IMR-90 (cell line): ENCODE results near the gene NANS. TPM values are rescaled to one million over a fixed set of nuclear protein-coding genes. Genes with fewer than 3 reads are reported as not detected.

Experiments
- ATAC-seq: fragments of 200-7000 bp; cut with Tn5 transposase; 2 replicates; pipeline ENCODE4 v1.9.1; 2020; ENCODE audit warnings: low read depth, mild to moderate bottlenecking, moderate library complexity
- BruUV-seq: library from RNA; stranded (reverse); fragments of 400-500 nt; replicated peaks from 2 replicates; lab custom pipeline; 2021; lab: Mats Ljungman, UMichigan
- CTCF ChIA-PET: fragments of 300-600 bp; formaldehyde crosslinking; extraction: SDS; loops from one replicate; lab custom pipeline; 2021; ENCODE audit warnings: antibody characterized with exemption; lab: Yijun Ruan, JAX
- POLR2A ChIA-PET: fragments of 300-600 bp; sonication (Branson Sonifier 250); formaldehyde crosslinking; loops from one replicate; lab custom pipeline; 2022; ENCODE audit warnings: antibody characterized with exemption; ENCODE audit not compliant: unreplicated experiment; lab: Charles Lee
- DNase-seq: peaks from one replicate; pipeline ENCODE4 v3.0.0; 2013
- H2AFZ ChIP-seq: replicated peaks from 2 replicates; pipeline ENCODE3; 2013; ENCODE audit warnings: low read length, mild to moderate bottlenecking; ENCODE audit not compliant: poor library complexity
- H2AK5ac ChIP-seq: 2 replicates; pipeline ENCODE4 v1.6.1; 2013; ENCODE audit warnings: low read depth, low read length, inconsistent platforms
- H2AK9ac ChIP-seq: replicated peaks from 2 replicates; pipeline ENCODE3; 2013; ENCODE audit warnings: mild to moderate bottlenecking, low read depth, low read length, moderate library complexity; ENCODE audit not compliant: poor library complexity
- H2BK120ac ChIP-seq: 2 replicates; pipeline ENCODE4 v1.6.1; 2013; ENCODE audit warnings: low read depth, low read length, inconsistent platforms
- H2BK15ac ChIP-seq: 3 replicates; pipeline ENCODE4 v1.6.1; 2013; ENCODE audit warnings: low read depth, low read length, inconsistent platforms
- H2BK20ac ChIP-seq: 2 replicates; pipeline ENCODE4 v1.6.1; 2013; ENCODE audit warnings: low read depth, mild to moderate bottlenecking, inconsistent platforms, low read length, moderate library complexity
- H2BK5ac ChIP-seq: 2 replicates; pipeline ENCODE4 v1.6.1; 2013; ENCODE audit warnings: mild to moderate bottlenecking, low read depth, low read length, inconsistent platforms; ENCODE audit not compliant: poor library complexity, severe bottlenecking
- H3K14ac ChIP-seq: replicated peaks from 2 replicates; pipeline ENCODE4 v1.6.1; 2013; ENCODE audit warnings: low read depth, low read length, inconsistent platforms
- H3K18ac ChIP-seq: 2 replicates; pipeline ENCODE4 v1.6.1; 2013; ENCODE audit warnings: low read depth, low read length, control low read depth
- H3K23ac ChIP-seq: 2 replicates; pipeline ENCODE4 v1.6.1; 2013; ENCODE audit warnings: low read depth, low read length, inconsistent platforms
- H3K27ac ChIP-seq: 2 replicates; pipeline ENCODE4 v1.5.1; 2013; ENCODE audit warnings: mild to moderate bottlenecking, control low read depth, low read length; ENCODE audit not compliant: insufficient read depth
- H3K27me3 ChIP-seq: 2 replicates; pipeline ENCODE4 v1.6.1; 2013; ENCODE audit warnings: low read length; ENCODE audit not compliant: control insufficient read depth, insufficient read depth
- H3K36me3 ChIP-seq: 2 replicates; pipeline ENCODE4 v1.6.1; 2013; ENCODE audit warnings: low read length, mixed read lengths; ENCODE audit not compliant: control insufficient read depth, insufficient read depth
- H3K4ac ChIP-seq: 2 replicates; pipeline ENCODE4 v1.6.1; 2013; ENCODE audit warnings: low read depth, low read length, inconsistent platforms
- H3K4me1 ChIP-seq: 2 replicates; pipeline ENCODE4 v1.6.1; 2013; ENCODE audit warnings: low read length, mixed read lengths; ENCODE audit not compliant: control insufficient read depth, insufficient read depth
- H3K4me2 ChIP-seq: 2 replicates; pipeline ENCODE4 v1.6.1; 2013; ENCODE audit warnings: low read depth, mild to moderate bottlenecking, control low read depth, low read length, moderate library complexity
- H3K4me3 ChIP-seq: 2 replicates; pipeline ENCODE4 v1.5.1; 2013; ENCODE audit warnings: low read depth, mild to moderate bottlenecking, control low read depth, low read length, moderate library complexity; ENCODE audit not compliant: insufficient read depth
- H3K56ac ChIP-seq: 2 replicates; pipeline ENCODE4 v1.6.1; 2013; ENCODE audit warnings: low read length, inconsistent platforms; ENCODE audit not compliant: insufficient read depth; ENCODE audit errors: extremely low read depth
- H3K79me1 ChIP-seq, 2 experiments: 2 replicates each; pipeline ENCODE4 v1.6.1; 2013; ENCODE audit warnings: low read length in 2 of 2, inconsistent platforms in 1 of 2, low read depth in 1 of 2
- H3K9ac ChIP-seq: 2 replicates; pipeline ENCODE4 v1.6.1; 2013; ENCODE audit warnings: low read depth, low read length, control low read depth
- H3K9me1 ChIP-seq: 2 replicates; pipeline ENCODE4 v1.6.1; 2013; ENCODE audit warnings: low read length, inconsistent platforms; ENCODE audit not compliant: insufficient read depth
- H3K9me3 ChIP-seq: 2 replicates; pipeline ENCODE4 v1.6.1; 2013; ENCODE audit warnings: low read length; ENCODE audit not compliant: control insufficient read depth, insufficient read depth
- H4K20me1 ChIP-seq: 2 replicates; pipeline ENCODE4 v1.6.1; 2013; ENCODE audit warnings: low read length, inconsistent platforms; ENCODE audit not compliant: insufficient read depth
- H4K5ac ChIP-seq: 2 replicates; pipeline ENCODE4 v1.6.1; 2013; ENCODE audit warnings: mild to moderate bottlenecking, low read depth, low read length, control low read depth
- H4K8ac ChIP-seq, 2 experiments: 2 replicates each; pipeline ENCODE4 v1.6.1; 2013; ENCODE audit warnings: low read depth in 2 of 2, low read length in 2 of 2, control low read depth in 1 of 2, inconsistent platforms in 1 of 2
- H4K91ac ChIP-seq: 2 replicates; pipeline ENCODE4 v1.6.1; 2013; ENCODE audit warnings: low read depth, low read length, inconsistent platforms; ENCODE audit not compliant: insufficient read depth
- CEBPB ChIP-seq: IDR thresholded peaks from 2 replicates; pipeline ENCODE4 v1.6.1; 2012; ENCODE audit warnings: low read depth, low read length, improper control_type of control experiment
- FOS ChIP-seq: fragments of 150-350 bp; IDR thresholded peaks from 2 replicates; pipeline ENCODE4 v1.6.1; 2016; ENCODE audit warnings: low read depth, low read length
- MXI1 ChIP-seq: IDR thresholded peaks from 2 replicates; pipeline ENCODE4 v1.6.1; 2012; ENCODE audit warnings: low read depth, mild to moderate bottlenecking, low read length, moderate library complexity, borderline replicate concordance
- NFE2L2 ChIP-seq: fragments of 150-350 bp; IDR thresholded peaks from 2 replicates; pipeline ENCODE4 v1.6.1; 2016; ENCODE audit warnings: low read depth, mild to moderate bottlenecking, low read length
- POLR2A ChIP-seq: IDR thresholded peaks from 2 replicates; pipeline ENCODE4 v1.6.1; 2012; ENCODE audit warnings: mild to moderate bottlenecking, low read depth, low read length
- RAD21 ChIP-seq: IDR thresholded peaks from 2 replicates; pipeline ENCODE4 v1.6.1; 2012; ENCODE audit warnings: low read length, improper control_type of control experiment
- RCOR1 ChIP-seq: IDR thresholded peaks from 2 replicates; pipeline ENCODE4 v1.6.1; 2012; ENCODE audit warnings: mild to moderate bottlenecking, low read length, improper control_type of control experiment; ENCODE audit not compliant: insufficient replicate concordance
- RFX5 ChIP-seq: IDR thresholded peaks from 2 replicates; pipeline ENCODE4 v1.8.0; 2012; ENCODE audit warnings: low read depth, mild to moderate bottlenecking, low read length, moderate library complexity
- SMC3 ChIP-seq: fragments of 150-350 bp; IDR thresholded peaks from 2 replicates; pipeline ENCODE4 v1.6.1; 2016; ENCODE audit warnings: low read depth, mild to moderate bottlenecking, antibody characterized with exemption, low read length, moderate library complexity
- WGBS, 2 experiments: methylation state at CpG; one replicate each; pipeline versions ENCODE4 v1.1.5 to v1.1.7; 2013; ENCODE audit warnings: missing lambda C conversion rate in 2 of 2; ENCODE audit not compliant: insufficient read length in 1 of 2; ENCODE audit errors: extremely low coverage in 2 of 2; 5-methylcytosine and 5-hydroxymethylcytosine counted together
- dilution Hi-C: fragments of 300-500 bp; cut with HindIII; formaldehyde crosslinking; loops from one replicate; pipeline ENCODE4 v1.14.3; 2018; ENCODE audit warnings: low sequenced_read_pairs; ENCODE audit not compliant: unreplicated experiment
- in situ Hi-C: fragments of 300-500 bp; cut with MboI; formaldehyde crosslinking; loops from 3 replicates; pipeline ENCODE4 v1.14.3; 2019; ENCODE audit warnings: low sequenced_read_pairs, inconsistent platforms, mixed read lengths
- intact Hi-C: fragments of 100-400 bp; cut with micrococcal nuclease; formaldehyde crosslinking; loops from 2 replicates; pipeline ENCODE4 v1.10.0; 2022
- polyA plus RNA-seq, 3 experiments: library from polyadenylated mRNA; depleted of rRNA; stranded (reverse); fragments of >200 nt; gene quantifications; 2 replicates each; pipeline ENCODE4 v1.2.3, GENCODE V29; 2012; ENCODE audit warnings: low replicate concordance in 1 of 3
- total RNA-seq: library from RNA; depleted of rRNA; stranded (reverse); fragments of >200 nt; gene quantifications from 2 replicates; pipeline ENCODE4 v1.2.3, GENCODE V29; 2012

The NANS gene
- total and polyA plus RNA-seq, 2 of the 4 experiments (the other 2 are of a cell fraction) = 210 to 306 TPM

- Histone ChIP-seq H4K8ac (no peak overlapping the region), H2AK9ac (peak overlapping the region; percentile 13), H3K36me3 (no peaks in the 10 kb centered on the region), H3K4me3 (no peak overlapping the region), H4K20me1 (no peaks in the 10 kb centered on the region), H3K4me2 (no peak overlapping the region), H3K79me1 (no peaks in the 10 kb centered on the region), H4K5ac (no peak overlapping the region), H3K27ac (no peak overlapping the region), H3K9me3 (no peaks in the 10 kb centered on the region), H3K18ac (no peak overlapping the region), H3K27me3 (no peaks in the 10 kb centered on the region), H2BK20ac (no peak overlapping the region), H3K9ac (no peak overlapping the region), H3K4me1 (no peaks in the 10 kb centered on the region), H2BK120ac (no peak overlapping the region), H2AK5ac (no peak overlapping the region), H3K23ac (no peak overlapping the region), H3K56ac (no peak overlapping the region), H4K91ac (no peak overlapping the region), H2AFZ (peak overlapping the region; percentile 36), H3K14ac (no peak overlapping the region), H2BK15ac (no peak overlapping the region), H2BK5ac (no peak overlapping the region), H3K9me1 (no peaks in the 10 kb centered on the region), H3K4ac (no peak overlapping the region)
- dilution Hi-C loops = no loop called here
- in situ Hi-C loops = no loop called here
- intact Hi-C loops = loop anchor here (1.0 kb wide), 1 partner anchor 8 kb away; no protein-coding TSS in a partner anchor
- WGBS, 2 experiments = 40% methylated on average over 2 of the region's 17 CpGs; no CpG with 5 or more reads in 1 of the 2 experiments
- DNase-seq (peak; percentile 30), ATAC-seq (peak; percentile 27)
- CTCF ChIA-PET = no interaction called here
- POLR2A ChIA-PET = interaction anchor here (0.6 kb wide), 1 partner anchor 18 kb away, joined by 3 read pairs; no protein-coding TSS in a partner anchor
- no TSS peak for BruUV-seq
- no peak for TF ChIP-seq MXI1
- no peak for TF ChIP-seq RAD21
- no peak for TF ChIP-seq NFE2L2
- no peak for TF ChIP-seq RCOR1
- TF ChIP-seq FOS = no peak
- no peak for TF ChIP-seq POLR2A
- no peak for TF ChIP-seq CEBPB
- TF ChIP-seq RFX5 = no peak
- TF ChIP-seq SMC3 = no peak
These were observed 35.4 kb downstream of the NANS start for GRCh38 chr9:98091735-98092612.
